Endometrial microvascular endothelial cells (primary cell): ENCODE measurements around the gene AMBRA1. TPM values are rescaled to one million over a fixed set of nuclear protein-coding genes. Genes with fewer than 3 reads are reported as not detected.

Experiments used
- in situ Hi-C: cut with HindIII; loops from 2 replicates; pipeline ENCODE4 v1.10.0; 2017; ENCODE audit warnings: low sequenced_read_pairs, low pct_unique_long_range_greater_than_20kb; ENCODE audit errors: inconsistent ontology term
- total RNA-seq: library from RNA; depleted of rRNA; stranded (reverse); fragments of >200 nt; gene quantifications from one replicate; pipeline ENCODE4 v1.2.3, GENCODE V29; 2015; ENCODE audit errors: inconsistent ontology term

The AMBRA1 gene
- total RNA-seq, 1 donor from 2014 or later = 40.6 TPM

- in situ Hi-C loops = no loop called here
Measured at GRCh38 chr11:46457659-46458424, 136.0 kb downstream of the AMBRA1 start.

- in situ Hi-C loops = no loop called here
Measured at GRCh38 chr11:46457021-46457420, 136.8 kb downstream of the AMBRA1 start.

- in situ Hi-C loops = no loop called here
Measured at GRCh38 chr11:46456269-46457001, 137.4 kb downstream of the AMBRA1 start.

GRCh38 chr11:46455834-46456233 is 138.0 kb downstream of the AMBRA1 start:
- in situ Hi-C loops = no loop called here

GRCh38 chr11:46452918-46453517 is 140.8 kb downstream of the AMBRA1 start:
- in situ Hi-C loops = no loop called here

GRCh38 chr11:46451759-46452158 is 142.1 kb downstream of the AMBRA1 start:
- in situ Hi-C loops = no loop called here

- in situ Hi-C loops = no loop called here
Measured at GRCh38 chr11:46450846-46451477, 142.9 kb downstream of the AMBRA1 start.

- in situ Hi-C loops = no loop called here
Measured at GRCh38 chr11:46447544-46447943, 146.3 kb downstream of the AMBRA1 start.

- in situ Hi-C loops = no loop called here
Measured at GRCh38 chr11:46445920-46446771, 147.7 kb downstream of the AMBRA1 start.

GRCh38 chr11:46445192-46445919 is 148.5 kb downstream of the AMBRA1 start:
- in situ Hi-C loops = no loop called here

GRCh38 chr11:46444305-46444704 is 149.5 kb downstream of the AMBRA1 start:
- in situ Hi-C loops = no loop called here

GRCh38 chr11:46438211-46438610 is 155.6 kb downstream of the AMBRA1 start:
- in situ Hi-C loops = no loop called here

- in situ Hi-C loops = no loop called here
Measured at GRCh38 chr11:46437122-46437689, 156.6 kb downstream of the AMBRA1 start.

- in situ Hi-C loops = no loop called here
Measured at GRCh38 chr11:46436113-46436512, 157.7 kb downstream of the AMBRA1 start.

GRCh38 chr11:46435679-46436078 is 158.1 kb downstream of the AMBRA1 start:
- in situ Hi-C loops = no loop called here

GRCh38 chr11:46431211-46431610 is 162.6 kb downstream of the AMBRA1 start:
- in situ Hi-C loops = no loop called here

GRCh38 chr11:46429717-46430116 is 164.1 kb downstream of the AMBRA1 start:
- in situ Hi-C loops = no loop called here

- in situ Hi-C loops = no loop called here
Measured at GRCh38 chr11:46427364-46427763, 166.5 kb downstream of the AMBRA1 start.
